ENCODE results near the gene ADGRE1.

ADGRE1 gene

DNA sequence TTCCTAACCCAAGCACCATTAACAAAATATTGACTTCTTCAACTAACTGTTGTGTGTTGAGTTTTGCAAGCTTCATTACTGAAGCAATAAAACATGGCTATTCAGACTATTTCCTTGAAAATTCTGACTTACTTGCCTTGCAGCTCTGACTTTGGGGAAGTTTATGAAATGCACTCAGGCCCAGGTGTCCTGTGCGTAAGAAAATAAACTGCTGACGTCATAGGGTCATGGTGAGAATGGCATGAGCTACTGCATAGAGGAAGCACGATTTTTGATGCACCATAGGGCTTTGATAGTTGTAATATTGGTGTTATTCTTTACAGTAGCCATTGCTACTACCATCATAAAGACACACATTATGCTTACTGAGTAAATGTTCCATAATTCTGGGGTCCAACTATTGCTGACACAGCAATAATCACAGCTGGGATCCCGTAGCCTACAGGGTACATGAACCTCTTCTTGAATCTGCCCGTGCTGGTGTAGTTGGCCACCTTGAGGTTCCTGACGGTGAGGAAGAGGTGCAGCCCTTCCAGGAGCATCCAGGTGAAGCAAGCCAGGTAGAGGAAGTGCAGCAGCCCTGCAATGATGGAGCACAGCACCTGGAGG, 76.0 kb downstream of the ADGRE1 start:
- peaks cover 18% of the 10 kb centered on the region for H3K9me3 Mint-ChIP-seq
- H3K36me3 Mint-ChIP-seq (ENCODE audit: low read depth), result no peaks in the 10 kb centered on the region
- no peak overlapping the region for H3K4me3 Mint-ChIP-seq
- H3K27ac Mint-ChIP-seq, result no peak overlapping the region
- TF ChIP-seq, protein P1, sequence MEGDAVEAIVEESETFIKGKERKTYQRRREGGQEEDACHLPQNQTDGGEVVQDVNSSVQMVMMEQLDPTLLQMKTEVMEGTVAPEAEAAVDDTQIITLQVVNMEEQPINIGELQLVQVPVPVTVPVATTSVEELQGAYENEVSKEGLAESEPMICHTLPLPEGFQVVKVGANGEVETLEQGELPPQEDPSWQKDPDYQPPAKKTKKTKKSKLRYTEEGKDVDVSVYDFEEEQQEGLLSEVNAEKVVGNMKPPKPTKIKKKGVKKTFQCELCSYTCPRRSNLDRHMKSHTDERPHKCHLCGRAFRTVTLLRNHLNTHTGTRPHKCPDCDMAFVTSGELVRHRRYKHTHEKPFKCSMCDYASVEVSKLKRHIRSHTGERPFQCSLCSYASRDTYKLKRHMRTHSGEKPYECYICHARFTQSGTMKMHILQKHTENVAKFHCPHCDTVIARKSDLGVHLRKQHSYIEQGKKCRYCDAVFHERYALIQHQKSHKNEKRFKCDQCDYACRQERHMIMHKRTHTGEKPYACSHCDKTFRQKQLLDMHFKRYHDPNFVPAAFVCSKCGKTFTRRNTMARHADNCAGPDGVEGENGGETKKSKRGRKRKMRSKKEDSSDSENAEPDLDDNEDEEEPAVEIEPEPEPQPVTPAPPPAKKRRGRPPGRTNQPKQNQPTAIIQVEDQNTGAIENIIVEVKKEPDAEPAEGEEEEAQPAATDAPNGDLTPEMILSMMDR (IDR thresholded peaks at IDR 0.05; ENCODE audit: unreplicated experiment in 3 of 3), result no peak
- peaks cover 3% of the 10 kb centered on the region for H3K27me3 Mint-ChIP-seq (ENCODE audit: low read depth)
- no peaks in the 10 kb centered on the region for H3K4me1 Mint-ChIP-seq

DNA sequence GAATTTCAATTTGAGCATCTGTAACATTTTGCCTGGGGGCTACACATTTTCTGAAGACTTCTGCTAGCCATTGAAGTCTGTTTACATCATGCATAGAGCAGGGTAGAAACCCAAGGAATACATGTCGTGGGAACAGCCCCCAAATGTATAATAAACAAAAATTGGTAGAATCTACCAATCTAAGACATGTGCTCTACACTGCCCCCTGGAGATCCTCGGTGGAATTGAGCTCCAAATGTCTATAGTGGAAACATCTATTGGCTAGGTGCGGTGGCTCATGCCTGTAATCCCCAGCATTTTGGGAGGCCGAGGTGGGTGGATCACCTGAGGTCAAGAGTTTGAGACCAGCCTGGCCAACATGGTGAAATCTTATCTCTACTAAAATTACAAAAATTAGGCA, 76.6 kb downstream of the ADGRE1 start:
- TF ChIP-seq, protein P1 (IDR thresholded peaks at IDR 0.05; ENCODE audit: unreplicated experiment in 3 of 3), result no peak
- Mint-ChIP-seq H3K27me3 (ENCODE audit: low read depth) (peaks cover 3% of the 10 kb centered on the region), H3K36me3 (ENCODE audit: low read depth) (no peaks in the 10 kb centered on the region), H3K4me3 (no peak overlapping the region), H3K4me1 (no peaks in the 10 kb centered on the region), H3K9me3 (peaks cover 18% of the 10 kb centered on the region), H3K27ac (no peak overlapping the region)

DNA sequence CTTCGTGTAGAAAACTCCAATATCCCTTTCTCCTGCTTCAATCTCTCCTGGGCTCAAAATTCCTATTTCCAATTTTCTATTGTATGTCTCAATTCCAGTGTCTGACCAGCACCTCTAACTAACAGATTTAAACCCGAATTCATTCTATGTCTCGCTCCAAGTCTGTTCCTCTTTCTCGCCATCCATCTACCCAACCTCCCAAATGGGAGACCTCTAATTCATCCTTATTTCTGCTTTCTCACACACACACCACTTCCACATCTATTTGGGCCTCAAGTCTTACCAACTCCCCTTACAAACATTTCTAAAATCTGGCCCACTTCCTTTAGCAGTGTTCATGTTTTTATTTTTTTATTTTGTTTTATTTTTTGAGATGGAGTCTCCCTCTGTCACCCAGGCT, 80.6 kb downstream of the ADGRE1 start:
- no peaks in the 10 kb centered on the region for H3K4me1 Mint-ChIP-seq
- peaks cover 14% of the 10 kb centered on the region for H3K9me3 Mint-ChIP-seq
- H3K4me3 Mint-ChIP-seq, result no peak overlapping the region
- peaks cover 3% of the 10 kb centered on the region for H3K27me3 Mint-ChIP-seq (ENCODE audit: low read depth)
- no peaks in the 10 kb centered on the region for H3K36me3 Mint-ChIP-seq (ENCODE audit: low read depth)
- no peak overlapping the region for H3K27ac Mint-ChIP-seq
- TF ChIP-seq, protein P1 (IDR thresholded peaks at IDR 0.05; ENCODE audit: unreplicated experiment in 3 of 3), result no peak

DNA sequence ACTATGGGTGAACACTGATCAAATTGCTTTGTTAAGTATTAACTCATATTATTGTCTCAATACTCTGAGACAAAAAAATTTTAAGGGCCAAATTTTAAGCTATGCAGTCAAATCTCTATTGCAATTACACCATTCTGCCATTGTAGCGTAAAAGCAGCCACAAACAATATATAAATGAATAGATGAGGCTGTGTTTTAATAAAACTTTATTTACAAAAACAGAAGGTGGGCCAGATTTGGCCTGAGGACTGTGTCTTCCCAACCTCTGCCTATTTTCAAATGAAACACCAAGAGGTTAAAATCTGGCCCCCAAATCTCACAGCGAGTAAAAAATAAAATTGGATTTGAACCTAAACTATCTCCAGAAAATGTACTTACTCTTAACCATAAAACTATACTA, 82.1 kb downstream of the ADGRE1 start:
- Mint-ChIP-seq H3K36me3 (ENCODE audit: low read depth) (no peaks in the 10 kb centered on the region), H3K4me3 (no peak overlapping the region), H3K9me3 (peaks cover 16% of the 10 kb centered on the region), H3K27me3 (ENCODE audit: low read depth) (no peaks in the 10 kb centered on the region), H3K4me1 (no peaks in the 10 kb centered on the region), H3K27ac (no peak overlapping the region)
- TF ChIP-seq, protein P1 (IDR thresholded peaks at IDR 0.05; ENCODE audit: unreplicated experiment in 3 of 3), result no peak

GRCh38 chr19:6970021-6970420, 82.6 kb downstream of the ADGRE1 start:
- peaks cover 16% of the 10 kb centered on the region for H3K9me3 Mint-ChIP-seq
- H3K4me3 Mint-ChIP-seq, result no peak overlapping the region
- no peaks in the 10 kb centered on the region for H3K27me3 Mint-ChIP-seq (ENCODE audit: low read depth)
- H3K27ac Mint-ChIP-seq, result no peak overlapping the region
- TF ChIP-seq, protein P1 (IDR thresholded peaks at IDR 0.05; ENCODE audit: unreplicated experiment in 3 of 3), result no peak
- no peaks in the 10 kb centered on the region for H3K4me1 Mint-ChIP-seq
- no peaks in the 10 kb centered on the region for H3K36me3 Mint-ChIP-seq (ENCODE audit: low read depth)

GRCh38 chr19:6970443-6970842, 83.1 kb downstream of the ADGRE1 start:
- Mint-ChIP-seq H3K27ac (no peak overlapping the region), H3K9me3 (peaks cover 16% of the 10 kb centered on the region), H3K4me3 (no peak overlapping the region)

More at GRCh38 chr19:6970443-6970842, 83.1 kb downstream of the ADGRE1 start:
- Mint-ChIP-seq H3K36me3 (ENCODE audit: low read depth) (no peaks in the 10 kb centered on the region), H3K27me3 (ENCODE audit: low read depth) (no peaks in the 10 kb centered on the region), H3K4me1 (no peaks in the 10 kb centered on the region)
- TF ChIP-seq, protein P1 (IDR thresholded peaks at IDR 0.05; ENCODE audit: unreplicated experiment in 3 of 3), result no peak

All from nephron (organoid).